K562 (cell line): ENCODE data around the gene HSPA1B. TPM values are rescaled to one million over a fixed set of nuclear protein-coding genes. Genes with fewer than 3 reads are reported as not detected.

Experiments
- ARHGAP35 ChIP-seq: fragments of 450-650 bp; IDR thresholded peaks from 2 replicates; pipeline ENCODE4 v1.6.1; 2018; ENCODE audit not compliant: partially characterized antibody
- CBX3 ChIP-seq, 2 experiments: IDR thresholded peaks; 1 replicate in 1 of 2; 2 replicates in 1 of 2; pipeline ENCODE4 v1.6.1; 2012; ENCODE audit warnings: inconsistent platforms in 2 of 2, low read length in 2 of 2, borderline replicate concordance in 1 of 2, control low read depth in 1 of 2
- HEY1 ChIP-seq: fragments of 250-450 bp; sonication (Bioruptor Pico); IDR thresholded peaks from 2 replicates; pipeline ENCODE4 v1.5.0; 2020; ENCODE audit warnings: mild to moderate bottlenecking, moderate library complexity, borderline replicate concordance
- NFE2L1 ChIP-seq: fragments of 450-650 bp; IDR thresholded peaks from 2 replicates; pipeline ENCODE4 v1.6.1; 2016; ENCODE audit warnings: missing genetic modification characterization, low read depth, mild to moderate bottlenecking, missing compliant biosample characterization, moderate library complexity, borderline replicate concordance
- PCBP2 ChIP-seq: fragments of 200-400 bp; formaldehyde crosslinking; IDR thresholded peaks from 2 replicates; pipeline ENCODE4 v1.6.1; 2018; ENCODE audit warnings: low read length, low read depth, mild to moderate bottlenecking, moderate library complexity; ENCODE audit not compliant: poor library complexity, severe bottlenecking
- RBM34 ChIP-seq: fragments of 200-400 bp; formaldehyde crosslinking; IDR thresholded peaks from 2 replicates; pipeline ENCODE4 v1.6.1; 2018; ENCODE audit warnings: low read length, borderline replicate concordance; ENCODE audit not compliant: insufficient read depth
- REST ChIP-seq, 2 experiments: fragments of 450-650 bp; formaldehyde crosslinking in 1 of 2; IDR thresholded peaks; 2 replicates each; pipeline versions ENCODE4 v1.4.0 to v1.6.1; 2014 to 2020; ENCODE audit warnings: mild to moderate bottlenecking in 2 of 2, borderline replicate concordance in 1 of 2, low read depth in 1 of 2
- RFX5 ChIP-seq: IDR thresholded peaks from 2 replicates; pipeline ENCODE4 v1.6.1; 2011; ENCODE audit warnings: low read depth, mild to moderate bottlenecking, improper control_type of control experiment, low read length
- SFPQ ChIP-seq: fragments of 200-400 bp; formaldehyde crosslinking; IDR thresholded peaks from 2 replicates; pipeline ENCODE4 v1.6.1; 2017; ENCODE audit warnings: mild to moderate bottlenecking, low read depth, low read length, moderate library complexity
- SMAD2 ChIP-seq: fragments of 150-350 bp; IDR thresholded peaks from 2 replicates; pipeline ENCODE4 v1.6.1; 2014; ENCODE audit warnings: low read depth, mild to moderate bottlenecking, low read length
- SP1 ChIP-seq: sonication (generic); formaldehyde crosslinking; IDR thresholded peaks from 2 replicates; pipeline ENCODE4 v1.8.1; 2022; ENCODE audit warnings: mild to moderate bottlenecking, missing genetic modification reagents
- SUPT5H ChIP-seq: fragments of 450-650 bp; IDR thresholded peaks from 2 replicates; pipeline ENCODE4 v1.6.1; 2016
- ZBTB17 ChIP-seq: fragments of 450-650 bp; formaldehyde crosslinking; IDR thresholded peaks from 2 replicates; pipeline ENCODE4 v1.4.0; 2020; ENCODE audit warnings: mild to moderate bottlenecking
- ZBTB5 ChIP-seq: fragments of 450-650 bp; IDR thresholded peaks from 2 replicates; pipeline ENCODE4 v1.6.1; 2017; ENCODE audit warnings: antibody characterized with exemption
- ZNF507 ChIP-seq: conservative IDR thresholded peaks from 2 replicates; pipeline ENCODE4 v1.6.1; 2017; ENCODE audit warnings: missing genetic modification characterization, missing compliant biosample characterization
- polyA plus RNA-seq, 8 experiments: library from polyadenylated mRNA; depleted of rRNA in 4 of 8; stranded (reverse) in 5 of 8; unstranded in 3 of 8; fragments of >200 nt; fragmentation: Nextera tagmentation in 2 of 8; fragmentation: Illumina TruSeq in 1 of 8; extraction: Ambion mirVana in 2 of 8; extraction: Trizol in 1 of 8; gene quantifications; 2 replicates each; pipeline versions ENCODE4 v1.2.1 to v1.2.3, GENCODE V29; 2011 to 2014; ENCODE audit warnings: inconsistent platforms in 1 of 8, missing spikeins in 1 of 8
- total RNA-seq, 7 experiments: library from RNA; depleted of rRNA in 6 of 7; stranded (reverse); fragments of >200 nt in 6 of 7; fragmentation: Illumina TruSeq in 2 of 7; extraction: Trizol in 2 of 7; gene quantifications; 2 replicates each; pipeline versions ENCODE4 v1.2.1 to v1.2.3, GENCODE V29; 2011 to 2021; ENCODE audit warnings: low replicate concordance in 1 of 7

HSPA1B gene
- total and polyA plus RNA-seq, 9 of the 15 experiments (the other 6 are each of a cell fraction or from before 2014, with no cell fraction given): 0.27 to 227 (median 51.2) TPM

- TF ChIP-seq REST (IDR thresholded peaks at IDR 0.05; ENCODE audit: borderline replicate concordance) (peak; percentile 96), REST (CRISPR knock-in tag; IDR thresholded peaks at IDR 0.05; ENCODE audit: low read depth) (peak; percentile 91; the same call in 1 of the 2 replicates), ZBTB5 (peak; percentile 82), ZNF507 (no peak), SUPT5H (no peak; the same call in 1 of the 2 replicates), PCBP2 (no peak), SFPQ (no peak), SMAD2 (no peak), ZBTB17 (CRISPR knock-in tag) (peak; percentile 90), RBM34 (no peak), SP1 (CRISPR knock-in tag) (peak; percentile 97), RFX5 (no peak), NFE2L1 (no peak), CBX3 (IDR thresholded peaks at IDR 0.05; ENCODE audit: borderline replicate concordance in 1 of 2, low read length in 2 of 2) (peak in 1 of 2 experiments; percentile 70; a peak in 1 of 3 replicates), HEY1 (CRISPR knock-in tag) (no peak; the same call in 1 of the 2 replicates), ARHGAP35 (no peak)
Measured at GRCh38 chr6:31795616-31796298, 31.8 kb upstream of the HSPA1B start, which contains the start of gene VARS1 (continued).
